GM23338 (cell line): ENCODE data around the gene RRAD. TPM values are rescaled to one million over a fixed set of nuclear protein-coding genes. Genes with fewer than 3 reads are reported as not detected.

Experiments
- ATAC-seq: fragments of 200-7000 bp; cut with Tn5 transposase; 3 replicates; pipeline ENCODE4 v1.9.1; 2020
- DNase-seq: peaks from one replicate; pipeline ENCODE4 v3.0.0-alpha.2; 2015; ENCODE audit warnings: low spot score
- H2AFZ ChIP-seq: fragments of 200-600 bp; sonication (generic); 2 replicates; pipeline ENCODE4 v1.8.0; 2016; ENCODE audit warnings: antibody characterized with exemption, mild to moderate bottlenecking, moderate library complexity
- H3F3A ChIP-seq: fragments of 200-600 bp; sonication (generic); replicated peaks from 2 replicates; pipeline ENCODE4 v1.8.0; 2017; ENCODE audit warnings: antibody characterized with exemption, mixed run types, low read depth
- H3K27ac ChIP-seq: fragments of 200-600 bp; sonication (generic); 2 replicates; pipeline ENCODE4 v1.6.1; 2016; ENCODE audit warnings: low read depth
- H3K27me3 ChIP-seq: fragments of 200-600 bp; sonication (generic); 2 replicates; pipeline ENCODE4 v1.8.0; 2016; ENCODE audit warnings: mild to moderate bottlenecking, mixed run types, moderate library complexity; ENCODE audit not compliant: insufficient read depth
- H3K36me3 ChIP-seq: fragments of 200-600 bp; sonication (generic); 2 replicates; pipeline ENCODE4 v1.8.0; 2016; ENCODE audit warnings: mild to moderate bottlenecking; ENCODE audit not compliant: insufficient read depth
- H3K4me1 ChIP-seq: fragments of 200-600 bp; sonication (generic); 2 replicates; pipeline ENCODE4 v1.8.0; 2016; ENCODE audit warnings: mild to moderate bottlenecking, moderate library complexity; ENCODE audit not compliant: insufficient read depth
- H3K4me2 ChIP-seq: fragments of 200-600 bp; sonication (generic); 2 replicates; pipeline ENCODE4 v1.7.1; 2017; ENCODE audit warnings: mixed run types
- H3K4me3 ChIP-seq: fragments of 200-600 bp; sonication (generic); 2 replicates; pipeline ENCODE4 v1.6.1; 2016; ENCODE audit warnings: mixed run types
- H3K79me2 ChIP-seq: fragments of 200-600 bp; sonication (generic); replicated peaks from 2 replicates; pipeline ENCODE4 v1.8.0; 2017; ENCODE audit warnings: mild to moderate bottlenecking; ENCODE audit not compliant: insufficient read depth
- H3K9me2 ChIP-seq: fragments of 200-600 bp; sonication (generic); 2 replicates; pipeline ENCODE4 v1.8.0; 2017; ENCODE audit not compliant: insufficient read depth
- H4K20me1 ChIP-seq: fragments of 200-600 bp; sonication (generic); replicated peaks from 2 replicates; pipeline ENCODE4 v1.8.0; 2017; ENCODE audit warnings: mild to moderate bottlenecking; ENCODE audit not compliant: insufficient read depth
- H3K27ac Mint-ChIP-seq: 2 replicates; pipeline ENCODE4 v1.8.0; 2020; ENCODE audit warnings: inconsistent platforms, mild to moderate bottlenecking, moderate library complexity, mixed read lengths
- H3K27me3 Mint-ChIP-seq: 3 replicates; pipeline ENCODE4 v1.8.0; 2022; ENCODE audit warnings: low read depth, mild to moderate bottlenecking, moderate library complexity, mixed read lengths, inconsistent platforms; ENCODE audit not compliant: insufficient read depth, poor library complexity
- H3K36me3 Mint-ChIP-seq: 3 replicates; pipeline ENCODE4 v1.8.0; 2021; ENCODE audit warnings: low read depth, mild to moderate bottlenecking, inconsistent platforms, moderate library complexity, mixed read lengths
- H3K4me1 Mint-ChIP-seq: 3 replicates; pipeline ENCODE4 v1.8.0; 2020; ENCODE audit warnings: mild to moderate bottlenecking, inconsistent platforms, mixed read lengths
- H3K4me3 Mint-ChIP-seq: 3 replicates; pipeline ENCODE4 v1.8.0; 2021; ENCODE audit warnings: moderate library complexity, mild to moderate bottlenecking, inconsistent platforms, mixed read lengths
- H3K9me3 Mint-ChIP-seq: 3 replicates; pipeline ENCODE4 v1.8.0; 2020; ENCODE audit warnings: moderate library complexity, mild to moderate bottlenecking, inconsistent platforms, mixed read lengths
- CREB1 ChIP-seq: fragments of 250-450 bp; sonication (Bioruptor Pico); IDR thresholded peaks from 2 replicates; pipeline ENCODE4 v1.5.0; 2020; ENCODE audit warnings: low read depth, mild to moderate bottlenecking, moderate library complexity
- CTCF ChIP-seq, 2 experiments: fragments of 200-600 bp in 1 of 2; sonication (generic) in 1 of 2; conservative IDR thresholded peaks; 2 replicates each; pipeline versions ENCODE4 v1.5.1 to v1.6.1; 2016 to 2017; ENCODE audit warnings: antibody characterized with exemption in 2 of 2, low read depth in 2 of 2, mild to moderate bottlenecking in 2 of 2, moderate library complexity in 1 of 2
- JUNB ChIP-seq: IDR thresholded peaks from one replicate; pipeline ENCODE4 v1.6.1; 2016; ENCODE audit warnings: antibody characterized with exemption; ENCODE audit not compliant: unreplicated experiment
- NANOG ChIP-seq: IDR thresholded peaks from 2 replicates; pipeline ENCODE4 v1.6.1; 2016; ENCODE audit warnings: antibody characterized with exemption, borderline replicate concordance
- POLR2AphosphoS5 ChIP-seq: IDR thresholded peaks from 2 replicates; pipeline ENCODE4 v1.6.1; 2016; ENCODE audit warnings: antibody characterized with exemption, low read depth
- REST ChIP-seq: IDR thresholded peaks from one replicate; pipeline ENCODE4 v1.6.1; 2018; ENCODE audit warnings: antibody characterized with exemption; ENCODE audit not compliant: unreplicated experiment
- STAT1 ChIP-seq: IDR thresholded peaks from one replicate; pipeline ENCODE4 v1.6.1; 2016; ENCODE audit warnings: antibody characterized with exemption; ENCODE audit not compliant: unreplicated experiment
- ZNF114 ChIP-seq: fragments of 250-450 bp; sonication (Bioruptor Pico); IDR thresholded peaks from 2 replicates; pipeline ENCODE4 v1.5.0; 2020; ENCODE audit warnings: mild to moderate bottlenecking, moderate library complexity
- ZNF331 ChIP-seq: fragments of 250-450 bp; sonication (Bioruptor Pico); IDR thresholded peaks from 2 replicates; pipeline ENCODE4 v1.5.0; 2020; ENCODE audit warnings: low read depth, mild to moderate bottlenecking, moderate library complexity
- ZNF462 ChIP-seq: fragments of 250-450 bp; sonication (Bioruptor Pico); IDR thresholded peaks from 2 replicates; pipeline ENCODE4 v1.5.0; 2020; ENCODE audit warnings: mild to moderate bottlenecking, moderate library complexity
- polyA plus RNA-seq: library from polyadenylated mRNA; unstranded; fragments of >200 nt; fragmentation: Nextera tagmentation; extraction: Ambion mirVana; gene quantifications from 2 replicates; pipeline ENCODE4 v1.2.1, GENCODE V29; 2016
- total RNA-seq: library from RNA; depleted of rRNA; stranded (reverse); fragments of >200 nt; shearing (Covaris generic); gene quantifications from 2 replicates; pipeline ENCODE4 v1.2.3, GENCODE V29; 2014

The RRAD gene
- total and polyA plus RNA-seq, 2 experiments from 2014 or later: 0.18 TPM; not detected in 1

- TF ChIP-seq ZNF462 (CRISPR knock-in tag) (no peak), JUNB (no peak), POLR2AphosphoS5 (no peak), ZNF114 (CRISPR knock-in tag) (no peak), CREB1 (CRISPR knock-in tag) (no peak)
Measured at GRCh38 chr16:66905633-66906539, 19.4 kb downstream of the RRAD start (continued).

GRCh38 chr16:66904846-66905632 is 20.3 kb downstream of the RRAD start:
- Histone ChIP-seq H3K4me3 (no peak overlapping the region), H3F3A (no peaks in the 10 kb centered on the region), H3K27me3 (no peaks in the 10 kb centered on the region), H2AFZ (no peak overlapping the region), H3K27ac (no peak overlapping the region), H4K20me1 (no peaks in the 10 kb centered on the region), H3K4me1 (peaks cover 4% of the 10 kb centered on the region; the same call in 1 of the 2 replicates), H3K4me2 (no peak overlapping the region), H3K9me2 (no peaks in the 10 kb centered on the region), H3K36me3 (no peaks in the 10 kb centered on the region), H3K79me2 (no peaks in the 10 kb centered on the region)
- Mint-ChIP-seq H3K36me3 (no peaks in the 10 kb centered on the region), H3K27me3 (peaks cover 18% of the 10 kb centered on the region), H3K27ac (no peak overlapping the region), H3K4me3 (no peak overlapping the region), H3K9me3 (no peaks in the 10 kb centered on the region), H3K4me1 (peaks cover 6% of the 10 kb centered on the region; the same call in 2 of the 3 replicates)
- no peak for DNase-seq
- TF ChIP-seq STAT1: no peak
- no peak for TF ChIP-seq ZNF331 (CRISPR knock-in tag)
- TF ChIP-seq NANOG: no peak
- no peak for TF ChIP-seq REST
- TF ChIP-seq CTCF (conservative IDR thresholded peaks at IDR 0.05; ENCODE audit: low read depth in 2 of 2): no peak
- ATAC-seq: no peak
